ENCODE results near the gene ATP8B3. TPM values are rescaled to one million over a fixed set of nuclear protein-coding genes. Genes with fewer than 3 reads are reported as not detected.
"Not testable (repeated sequence)": the region's sequence is repeated elsewhere in the genome, so short reads cannot be mapped to it uniquely, and the experiment has no call there.

ATP8B3 gene
- total RNA-seq, 1 donor from 2014 or later = 28.5 TPM

DNA sequence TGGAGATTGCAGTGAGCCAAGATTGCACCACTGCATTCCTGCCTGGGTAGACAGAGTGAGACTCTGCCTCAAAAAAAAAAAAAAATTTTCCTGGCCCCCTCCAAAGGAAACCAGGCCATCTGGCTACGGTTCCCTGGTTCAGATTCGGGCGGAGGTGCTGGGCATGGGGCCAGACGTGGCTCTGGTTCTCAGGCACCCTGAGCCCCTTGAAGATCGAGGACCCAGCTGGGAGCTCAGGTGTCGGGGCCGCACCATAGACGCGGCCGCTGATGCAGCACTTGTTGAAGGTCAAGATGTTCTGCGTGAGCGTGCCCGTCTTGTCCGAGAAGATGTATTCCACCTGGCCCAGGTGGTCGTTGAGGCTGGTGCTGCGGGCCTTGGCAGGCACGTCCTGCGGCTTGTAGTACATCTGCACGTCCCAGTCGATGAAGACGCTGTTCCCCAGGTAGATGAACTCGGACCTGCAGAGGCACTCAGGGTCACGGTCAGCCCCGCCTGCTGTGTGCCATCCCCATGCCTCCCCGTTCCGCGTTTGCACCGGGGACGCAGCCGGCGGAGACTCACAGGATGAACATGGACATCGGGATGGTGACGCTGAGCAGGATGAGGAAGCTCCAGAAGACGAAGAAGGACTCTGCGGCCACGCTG is 12.3 kb downstream of the ATP8B3 start:
- intact Hi-C loops (cut with micrococcal nuclease) = no loop called here

DNA sequence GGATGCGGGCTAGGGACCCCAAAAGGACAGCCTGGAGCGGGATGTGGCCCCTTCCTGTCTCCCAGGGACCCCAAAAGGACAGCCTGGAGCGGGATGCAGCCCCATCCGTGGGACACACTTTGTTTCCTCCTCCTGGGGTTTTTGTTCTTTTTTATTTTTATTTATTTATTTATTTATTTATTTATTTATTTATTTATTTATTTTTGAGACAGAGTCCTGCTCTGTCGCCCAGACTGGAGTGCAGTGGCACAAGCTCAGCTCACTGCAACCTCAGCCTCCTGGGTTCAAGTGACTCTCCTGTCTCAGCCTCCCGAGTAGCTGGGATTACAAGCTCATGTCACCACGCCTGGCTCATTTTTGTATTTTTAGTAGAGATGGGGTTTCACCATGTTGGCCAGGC is 14.8 kb downstream of the ATP8B3 start:
- intact Hi-C loops (cut with micrococcal nuclease) = not testable (repeated sequence)

DNA sequence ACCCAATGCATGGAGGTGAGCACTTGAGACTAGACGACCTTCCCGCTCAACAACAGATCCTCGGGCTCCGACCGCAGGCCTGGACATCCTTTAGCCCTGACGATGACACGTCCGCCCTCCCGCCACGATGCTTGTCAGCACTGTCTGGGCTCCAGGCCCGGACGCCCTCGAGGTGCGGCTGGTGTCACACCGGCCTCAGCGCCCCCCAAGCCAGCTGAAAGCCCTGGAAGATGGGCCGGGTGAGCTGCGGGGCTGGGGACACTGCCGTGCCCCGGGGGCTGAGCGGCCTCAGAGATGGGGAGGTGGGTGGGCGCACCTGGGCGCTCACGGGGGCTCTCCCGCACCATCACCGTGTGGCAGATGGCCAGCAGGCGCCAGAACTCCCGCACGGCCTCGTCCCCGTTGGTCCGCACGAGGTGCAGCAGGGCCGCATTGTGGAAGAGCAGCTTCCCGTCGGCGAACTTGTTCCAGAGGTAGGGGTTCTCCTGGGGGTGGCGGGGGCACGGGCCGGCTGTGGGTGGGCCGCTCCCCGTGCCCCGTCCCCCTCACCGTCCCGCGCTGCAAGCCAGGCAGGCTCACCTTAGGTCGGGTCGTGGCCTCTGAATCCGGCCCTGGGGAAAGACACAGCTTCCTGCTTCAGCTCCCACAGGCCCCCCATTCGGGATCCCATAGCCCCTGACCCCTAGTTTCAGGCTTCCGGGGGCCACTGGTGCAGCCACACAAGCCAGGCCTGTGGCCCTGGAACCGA is 15.5 kb downstream of the ATP8B3 start:
- intact Hi-C loops (cut with micrococcal nuclease) = no loop called here

DNA sequence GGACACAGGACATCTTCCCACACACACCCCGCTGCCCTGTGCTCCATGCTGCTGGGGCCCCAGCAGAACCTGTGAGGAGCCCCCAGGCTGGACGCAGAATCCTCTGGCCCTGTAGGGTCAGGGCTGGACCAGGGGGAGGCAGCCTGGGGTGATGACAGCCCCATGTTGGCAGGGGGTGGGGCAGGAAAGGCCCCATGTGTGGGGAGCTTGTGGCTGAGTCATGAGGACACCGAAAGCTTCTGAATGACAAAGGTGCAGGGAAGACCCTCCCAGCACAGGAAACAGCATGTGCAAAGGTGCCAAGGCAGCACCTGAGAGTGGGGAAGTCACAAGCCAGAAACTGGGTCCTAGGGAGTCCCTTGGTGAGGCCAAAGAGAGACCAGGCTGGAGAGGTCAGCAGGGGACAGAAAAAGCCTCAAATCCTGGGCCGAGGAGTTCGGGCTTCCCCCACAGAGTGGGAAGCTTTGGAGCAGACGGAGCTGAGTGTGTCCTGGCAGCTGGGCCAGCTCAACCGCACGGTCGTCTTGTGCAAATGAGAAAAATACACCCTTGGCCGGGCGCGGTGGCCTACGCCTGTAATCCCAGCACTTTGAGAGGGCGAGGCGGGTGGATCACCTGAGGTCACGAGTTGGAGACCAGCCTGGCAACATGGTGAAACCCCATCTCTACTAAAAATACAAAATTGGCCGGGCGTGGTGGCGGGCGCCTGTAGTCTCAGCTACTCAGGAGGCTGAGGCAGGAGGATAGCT is 17.5 kb downstream of the ATP8B3 start:
- intact Hi-C loops (cut with micrococcal nuclease) = no loop called here

DNA sequence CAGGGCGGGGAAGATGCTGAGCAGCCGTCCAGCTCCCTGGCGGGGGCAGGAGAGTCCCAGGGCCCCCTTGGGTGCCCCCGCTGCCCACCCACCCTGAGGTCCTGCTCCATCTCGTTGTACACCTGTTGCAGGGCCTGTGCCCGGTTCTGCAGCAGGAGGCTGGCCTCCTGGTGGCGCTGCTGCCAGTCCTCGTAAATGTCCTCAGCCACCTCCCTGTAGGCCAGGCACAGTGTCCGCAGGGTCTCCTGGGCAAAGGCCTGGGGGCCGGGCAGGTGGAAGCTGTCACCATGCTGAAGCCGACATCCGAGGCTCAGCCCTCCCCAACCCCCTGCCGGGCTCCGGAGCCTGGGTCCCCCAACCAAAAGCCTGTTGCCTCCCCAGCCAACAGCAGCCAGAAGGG is 20.2 kb downstream of the ATP8B3 start:
- intact Hi-C loops (cut with micrococcal nuclease) = no loop called here

DNA sequence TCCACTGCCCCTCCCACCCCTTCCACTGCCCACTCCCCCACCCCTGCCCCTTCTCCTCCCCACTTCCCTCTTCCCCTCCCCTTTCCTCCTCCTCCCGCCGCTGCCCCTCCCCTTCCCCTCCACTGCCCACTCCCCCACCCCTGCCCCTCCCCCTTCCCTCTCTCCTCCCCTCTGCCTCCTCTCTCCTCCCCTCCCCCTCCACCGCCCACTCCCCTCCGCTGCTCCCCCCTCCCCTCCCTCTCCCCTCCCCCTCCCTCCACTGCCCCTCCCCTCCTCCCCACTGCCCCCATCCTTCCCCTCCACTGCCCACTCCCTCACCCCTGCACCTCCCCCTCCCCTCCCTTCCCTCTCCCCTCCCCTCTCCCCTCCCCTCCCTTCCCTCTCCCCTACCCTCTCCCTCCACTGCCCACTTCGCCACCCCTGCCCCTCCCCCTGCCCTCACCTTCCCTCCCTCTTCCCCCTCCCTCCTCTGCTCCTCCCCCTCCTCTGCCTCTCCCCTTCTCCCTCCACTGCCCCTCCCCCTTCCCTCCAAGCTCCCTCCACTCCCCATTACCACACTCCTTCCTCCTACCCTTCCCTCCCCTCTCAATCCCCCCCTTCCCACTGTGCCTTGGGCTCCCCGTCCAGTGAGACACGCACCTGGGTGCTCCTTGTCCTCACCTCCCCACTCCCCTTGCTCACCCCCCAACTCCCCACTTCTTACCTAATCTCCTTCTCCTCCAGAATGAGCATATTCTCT is 21.9 kb downstream of the ATP8B3 start:
- intact Hi-C loops (cut with micrococcal nuclease) = no loop called here

DNA sequence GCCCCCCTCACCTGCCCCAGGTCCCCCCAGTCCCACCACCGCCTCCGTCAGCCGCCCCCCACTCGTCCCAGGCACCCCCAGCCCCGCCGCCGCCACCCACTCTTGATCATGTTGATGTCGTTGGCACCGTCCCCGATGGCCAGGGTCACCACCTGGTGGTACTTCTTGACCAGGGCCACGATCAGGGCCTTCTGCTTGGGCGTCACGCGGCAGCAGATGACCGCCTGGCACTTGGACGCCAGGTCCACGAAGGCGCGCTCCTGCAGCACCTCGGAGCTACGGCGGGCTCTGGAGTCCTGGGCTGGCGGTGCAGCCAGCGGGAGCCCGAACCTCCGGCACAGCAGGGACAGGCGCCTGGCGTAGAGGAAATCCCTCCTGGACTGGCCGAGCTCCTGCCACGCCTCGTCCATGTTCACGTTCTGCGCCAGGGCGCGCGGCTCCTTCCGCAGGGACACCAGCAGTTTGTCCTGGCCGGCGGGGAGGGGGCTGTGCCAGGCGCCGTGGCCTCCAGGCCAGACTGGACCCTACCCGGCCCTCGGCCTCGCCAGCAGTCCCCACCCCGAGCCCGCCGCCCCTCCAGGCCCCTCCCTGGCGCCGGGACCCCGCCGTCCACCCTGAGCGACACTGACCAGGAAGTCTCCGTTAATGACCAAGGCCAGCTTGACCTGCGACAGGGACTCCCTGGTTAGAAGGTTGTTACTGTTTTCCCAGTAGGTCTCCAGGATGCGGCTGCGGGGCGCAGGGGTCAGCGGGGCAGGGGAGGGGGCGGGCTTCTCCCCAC is 22.6 kb downstream of the ATP8B3 start:
- intact Hi-C loops (cut with micrococcal nuclease) = no loop called here

DNA sequence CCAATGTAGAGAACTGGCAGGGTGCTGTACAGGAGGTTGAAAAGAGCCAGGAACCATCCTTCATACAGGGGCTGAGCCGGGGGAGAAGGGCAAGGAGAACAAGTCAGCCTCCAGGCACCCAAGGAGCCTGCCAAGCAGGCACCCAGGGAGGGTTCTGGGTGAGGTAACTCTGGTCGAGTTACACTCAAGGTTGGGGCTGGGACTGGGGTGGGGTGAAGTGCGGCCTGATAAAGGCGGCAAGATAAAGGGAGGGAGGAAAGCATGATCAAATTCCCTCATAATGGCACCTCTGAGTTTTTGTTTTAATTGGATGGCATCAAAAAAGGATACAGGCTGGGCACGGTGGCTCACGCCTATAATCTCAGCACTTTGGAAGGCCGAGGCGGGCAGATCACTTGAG is 25.0 kb downstream of the ATP8B3 start:
- intact Hi-C loops (cut with micrococcal nuclease) = no loop called here

DNA sequence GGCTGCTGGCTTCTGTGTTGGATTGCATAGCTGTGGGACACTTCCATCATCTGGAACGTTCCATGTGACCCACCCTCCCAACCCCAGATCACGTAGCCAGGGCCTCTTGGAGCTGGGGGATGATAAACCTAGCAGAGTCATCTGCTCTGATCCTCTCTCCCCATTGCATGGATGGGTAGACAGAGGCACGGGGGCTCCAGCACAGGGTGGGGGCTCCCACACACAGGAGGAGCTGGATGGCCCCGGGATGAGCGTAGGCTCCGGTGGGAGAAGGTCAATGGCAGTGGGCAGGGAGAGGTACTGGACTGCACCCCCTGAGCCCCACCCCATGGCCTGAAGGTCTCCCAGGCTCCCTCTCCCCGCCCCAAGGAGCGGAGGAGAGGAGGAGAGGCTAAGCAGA is 25.4 kb downstream of the ATP8B3 start:
- intact Hi-C loops (cut with micrococcal nuclease) = no loop called here

DNA sequence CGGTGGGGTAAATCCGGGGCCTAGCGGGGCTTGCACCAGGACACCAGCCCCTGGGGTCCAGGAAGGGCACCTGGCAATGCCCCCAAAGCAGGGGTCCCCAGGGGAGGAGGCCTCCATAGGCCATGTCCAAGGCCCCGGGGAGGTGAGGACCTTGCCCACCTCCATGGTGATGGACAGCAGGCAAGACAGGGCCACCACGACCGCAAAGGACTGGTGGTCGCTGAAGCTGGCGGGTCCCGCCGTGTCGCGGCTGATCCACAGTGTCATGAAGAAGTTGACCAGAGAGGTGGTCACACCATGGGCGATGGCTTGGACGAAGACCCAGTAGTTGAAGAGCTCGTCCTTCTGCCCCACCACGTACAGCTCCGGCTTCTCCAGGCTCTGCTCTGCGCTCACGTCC is 26.8 kb downstream of the ATP8B3 start:
- intact Hi-C loops (cut with micrococcal nuclease) = no loop called here

DNA sequence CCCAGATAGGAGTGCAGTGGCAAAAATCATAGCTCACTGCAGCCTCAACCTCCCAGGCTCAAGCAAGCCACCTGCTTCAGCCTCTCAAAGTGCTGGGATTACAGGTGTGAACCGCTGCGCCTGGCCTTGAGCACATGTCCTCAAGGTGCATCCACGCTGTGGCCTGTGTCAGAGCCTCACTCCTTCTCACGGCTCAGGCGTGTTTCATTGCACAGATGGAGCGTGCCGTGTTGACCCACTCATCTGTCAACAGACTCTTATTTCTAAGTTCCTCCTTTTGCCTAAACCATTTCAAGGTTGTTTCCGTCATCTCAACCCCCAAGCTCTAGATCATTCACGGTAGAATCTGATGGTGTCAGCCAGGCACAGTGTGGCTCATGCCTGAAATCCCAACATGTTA is 28.2 kb downstream of the ATP8B3 start:
- intact Hi-C loops (cut with micrococcal nuclease) = no loop called here

DNA sequence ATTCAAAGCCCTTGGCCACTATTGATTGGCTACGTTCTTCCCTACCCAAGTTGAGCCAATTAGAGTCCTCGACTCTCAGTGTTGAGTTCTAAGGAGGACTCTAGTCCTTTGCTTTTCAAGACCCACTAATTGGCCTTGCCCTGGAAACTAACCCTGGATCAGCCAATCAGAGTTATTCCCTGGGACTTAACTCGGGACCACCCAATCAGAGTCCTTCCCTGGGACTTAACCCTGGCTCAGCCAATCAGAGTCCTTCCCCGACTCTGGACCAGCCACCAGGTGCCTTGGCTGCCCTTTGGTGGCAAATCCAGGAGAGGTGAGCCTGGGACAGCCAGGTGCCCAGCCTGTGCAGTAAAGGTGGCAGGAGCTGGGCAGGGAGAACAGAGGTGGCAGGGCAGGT is 28.7 kb downstream of the ATP8B3 start:
- intact Hi-C loops (cut with micrococcal nuclease) = no loop called here

DNA sequence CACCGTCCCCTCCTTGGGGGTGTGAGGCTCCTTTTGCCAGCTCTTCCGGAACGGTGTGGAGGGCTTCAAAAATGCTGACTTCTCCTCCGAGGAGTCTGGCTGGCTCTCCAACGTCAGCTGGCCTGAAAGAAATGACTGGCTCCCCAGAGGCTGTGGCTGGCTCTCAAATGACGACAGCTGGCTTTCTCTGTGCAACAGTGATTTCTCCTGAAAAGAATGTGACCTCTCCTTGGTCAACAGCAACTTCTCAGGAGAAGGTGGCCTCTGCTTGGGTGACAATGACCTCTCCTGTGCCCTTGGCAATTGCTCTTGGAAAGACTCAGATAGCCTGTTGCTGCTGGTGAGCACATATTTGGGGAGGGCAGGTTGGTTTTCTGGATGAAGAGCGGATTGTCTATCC is 29.6 kb downstream of the ATP8B3 start:
- intact Hi-C loops (cut with micrococcal nuclease) = no loop called here

DNA sequence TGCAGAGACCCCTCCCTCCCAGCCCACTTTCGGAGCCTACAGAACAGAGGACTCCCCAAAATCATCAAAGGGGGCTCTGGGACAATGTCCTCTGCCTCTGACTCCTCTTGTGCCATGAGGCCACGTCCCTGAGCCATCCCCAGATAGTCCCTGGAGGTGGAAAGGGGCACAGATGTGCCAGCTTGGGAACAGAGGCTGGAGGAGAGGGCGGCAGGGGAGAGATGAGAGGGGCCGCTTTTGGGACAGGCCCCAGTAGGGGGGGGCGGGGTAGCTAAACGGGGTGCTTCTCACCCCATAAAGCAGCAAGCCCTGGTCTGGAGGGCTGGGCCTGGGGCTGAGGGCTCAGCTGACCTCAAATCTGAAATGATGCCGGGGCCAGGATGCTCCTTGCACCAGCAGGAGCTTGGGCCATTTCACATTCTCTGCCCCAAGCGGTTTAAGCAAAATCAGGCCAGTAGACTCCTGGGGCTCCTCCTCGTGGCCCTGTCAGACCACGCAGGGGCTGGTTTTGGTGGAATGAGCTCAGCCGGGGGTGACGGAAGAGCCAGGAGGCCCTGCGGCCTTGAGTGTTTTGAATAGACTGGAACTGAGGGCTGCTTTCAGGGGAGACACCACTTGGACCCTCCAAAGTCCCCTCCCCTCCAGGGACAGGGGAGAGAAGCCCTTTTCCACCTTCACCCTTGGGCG is 31.7 kb downstream of the ATP8B3 start:
- intact Hi-C loops (cut with micrococcal nuclease) = no loop called here

DNA sequence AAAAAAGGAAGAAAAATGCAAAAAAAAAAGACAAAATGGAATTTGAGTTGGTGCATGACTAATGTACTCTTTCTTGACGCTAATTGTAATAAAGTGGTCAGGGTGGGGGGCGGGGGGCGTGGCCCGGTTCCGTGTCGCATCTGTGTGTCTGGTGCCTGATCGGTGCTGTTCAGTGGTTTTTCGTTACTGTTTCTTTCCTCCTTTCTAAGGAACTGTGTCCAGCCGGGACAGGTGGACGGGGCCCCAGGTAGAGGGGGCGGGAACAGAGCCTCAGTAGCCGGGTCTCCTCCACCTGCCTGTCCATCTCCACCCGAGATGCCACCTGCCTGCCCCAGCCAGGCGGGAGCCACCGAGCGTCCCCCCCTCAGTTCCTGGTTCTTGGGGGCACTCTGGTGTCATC is 32.5 kb downstream of the ATP8B3 start:
- intact Hi-C loops (cut with micrococcal nuclease) = no loop called here

DNA sequence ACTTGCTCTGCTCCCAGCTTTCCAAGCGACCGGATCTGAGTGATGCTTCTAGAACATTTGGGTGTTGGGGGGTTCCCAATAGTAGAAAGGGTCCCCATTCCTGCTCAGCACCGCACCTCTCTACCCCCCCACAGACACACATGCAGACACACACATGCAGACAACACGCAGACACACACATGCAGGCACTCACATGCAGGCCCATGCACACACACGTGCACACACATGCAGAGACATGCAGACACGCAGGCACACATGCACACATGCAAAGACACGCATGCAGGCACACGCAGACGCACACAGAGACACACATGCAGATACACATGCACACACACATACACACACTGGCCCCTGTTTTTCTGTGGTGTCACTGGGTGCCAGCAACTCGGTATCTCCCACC is 34.9 kb downstream of the ATP8B3 start:
- intact Hi-C loops (cut with micrococcal nuclease) = no loop called here

DNA sequence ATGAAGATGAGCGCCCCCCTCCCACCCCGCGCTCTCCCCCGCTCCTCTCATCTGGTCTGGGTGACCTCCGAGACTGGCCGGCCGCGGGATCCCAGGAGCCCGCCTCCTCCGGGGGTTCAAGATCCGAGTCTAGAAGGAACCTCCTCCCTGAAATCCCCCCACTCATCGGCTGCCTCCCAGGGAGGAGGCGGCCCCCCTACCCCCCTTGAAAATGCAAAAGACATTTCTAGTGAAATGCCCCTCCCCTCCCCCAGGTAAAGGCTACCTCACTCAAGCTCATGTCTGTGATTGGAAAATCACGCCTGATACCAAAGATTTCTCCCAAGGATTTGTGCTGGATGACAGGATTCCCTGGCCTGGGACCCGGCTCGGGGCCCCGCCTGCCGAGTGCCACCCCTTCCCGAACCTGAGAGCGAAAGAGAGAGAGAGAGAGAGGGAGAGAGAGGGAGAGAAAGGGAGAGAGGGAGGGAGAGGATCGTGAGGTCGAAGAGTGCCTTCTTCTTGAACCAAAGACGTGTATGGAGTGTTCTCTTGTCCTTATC is 35.4 kb downstream of the ATP8B3 start:
- intact Hi-C loops (cut with micrococcal nuclease) = no loop called here

DNA sequence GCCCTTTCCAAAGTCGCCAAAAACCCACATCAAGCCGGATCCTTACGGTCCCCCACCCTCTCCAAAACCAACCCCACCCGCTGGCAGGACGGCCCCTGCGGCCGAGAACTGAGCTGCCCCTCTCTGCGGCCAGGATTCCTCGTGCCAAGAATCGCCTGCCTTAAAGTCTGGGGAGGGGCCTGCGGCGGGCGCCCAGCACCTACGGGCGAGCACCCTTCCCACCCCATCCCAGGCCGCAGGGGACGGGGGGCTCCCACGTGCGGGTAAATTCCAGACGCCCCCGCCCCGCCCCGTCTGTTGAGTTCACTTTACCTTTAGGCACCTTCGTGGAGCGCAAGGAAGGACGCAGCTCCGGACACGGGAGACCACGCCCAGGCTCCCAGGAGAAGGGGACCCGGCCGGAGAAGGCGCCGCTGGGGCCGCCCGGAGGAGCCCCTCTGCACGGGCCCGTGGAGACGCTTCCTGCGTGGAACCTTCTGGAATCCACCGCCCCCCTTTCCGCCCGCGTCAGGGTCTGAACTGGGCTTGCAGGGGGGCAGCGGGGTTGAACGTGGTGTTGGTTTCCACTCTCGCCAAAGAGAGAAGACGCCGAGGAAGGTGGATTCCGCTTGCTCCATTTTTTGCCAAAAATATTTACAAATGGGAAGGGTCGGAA is 36.0 kb downstream of the ATP8B3 start:
- intact Hi-C loops (cut with micrococcal nuclease) = no loop called here

DNA sequence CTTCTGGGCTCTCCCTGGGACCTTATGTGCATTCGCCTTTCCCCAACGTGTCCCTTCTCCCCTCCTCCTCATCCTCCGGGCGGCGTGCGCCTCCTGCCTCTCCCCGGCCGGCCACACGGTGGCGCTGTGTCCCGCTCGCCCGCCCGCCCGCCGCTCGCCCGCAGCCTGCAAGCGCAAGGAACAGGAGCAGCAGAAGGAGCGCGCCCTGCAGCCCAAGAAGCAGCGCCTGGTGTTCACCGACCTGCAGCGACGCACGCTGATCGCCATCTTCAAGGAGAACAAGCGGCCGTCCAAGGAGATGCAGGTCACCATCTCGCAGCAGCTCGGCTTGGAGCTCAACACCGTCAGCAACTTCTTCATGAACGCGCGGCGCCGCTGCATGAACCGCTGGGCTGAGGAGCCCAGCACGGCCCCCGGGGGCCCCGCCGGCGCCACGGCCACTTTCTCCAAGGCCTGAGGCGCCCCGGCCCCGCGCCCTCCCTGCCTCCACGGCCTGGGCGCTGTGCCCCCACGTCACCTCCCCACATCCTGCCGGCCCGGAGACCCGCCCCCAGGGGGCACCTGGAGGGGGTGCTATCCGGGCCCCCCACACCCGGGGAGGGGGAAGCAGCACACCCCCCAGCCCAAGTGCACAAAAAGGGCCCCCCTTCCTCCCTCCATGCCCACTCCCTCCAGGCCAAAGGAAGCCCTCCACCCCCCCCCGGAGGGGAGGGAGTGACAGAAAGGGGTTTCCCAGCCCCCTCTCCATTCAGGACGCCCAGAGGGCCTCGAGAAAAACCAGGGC is 36.9 kb downstream of the ATP8B3 start:
- intact Hi-C loops (cut with micrococcal nuclease) = no loop called here

Data from T-helper 2 cell treated with Interferon-gamma antibody and Interleukin-4, amounts not matched to agents 100 ng/mL and 5 ng/mL, for 36 hours (primary cell).